Neural cell (in vitro differentiated cells): ENCODE data around the gene CLIC4. TPM values are rescaled to one million over a fixed set of nuclear protein-coding genes. Genes with fewer than 3 reads are reported as not detected.

Experiments used
- H2AFZ ChIP-seq: fragments of 200-600, 300-800 bp; sonication (generic), shearing (Covaris generic); 2 replicates; pipeline ENCODE4 v1.6.0; 2014; ENCODE audit warnings: low read depth, mild to moderate bottlenecking, antibody characterized with exemption, low read length, moderate library complexity
- H3F3A ChIP-seq: fragments of 200-600 bp; shearing (Covaris generic); 2 replicates; pipeline ENCODE4 v1.6.1; 2016; ENCODE audit warnings: mild to moderate bottlenecking, moderate library complexity, mixed read lengths, antibody characterized with exemption, low read length; ENCODE audit not compliant: insufficient read depth, poor library complexity, severe bottlenecking
- H3K27ac ChIP-seq: fragments of 200-600, 300-800 bp; sonication (generic), shearing (Covaris generic); 2 replicates; pipeline ENCODE4 v1.5.1; 2014; ENCODE audit warnings: mild to moderate bottlenecking, low read length, moderate library complexity
- H3K27me3 ChIP-seq: fragments of 300-800, 200-600 bp; sonication (generic), shearing (Covaris generic); 2 replicates; pipeline ENCODE4 v1.6.0; 2014; ENCODE audit warnings: mild to moderate bottlenecking, low read depth, low read length, moderate library complexity; ENCODE audit not compliant: insufficient read depth
- H3K36me3 ChIP-seq: fragments of 300-800, 200-600 bp; sonication (generic), shearing (Covaris generic); 2 replicates; pipeline ENCODE4 v1.5.1; 2014; ENCODE audit warnings: mild to moderate bottlenecking, antibody characterized with exemption, low read length, moderate library complexity; ENCODE audit not compliant: insufficient read depth
- H3K4me2 ChIP-seq: fragments of 300-800, 200-600 bp; sonication (generic), shearing (Covaris generic); 2 replicates; pipeline ENCODE4 v1.6.0; 2014; ENCODE audit warnings: mild to moderate bottlenecking, low read length
- H3K4me3 ChIP-seq: fragments of 300-800, 200-600 bp; sonication (generic), shearing (Covaris generic); 2 replicates; pipeline ENCODE4 v1.5.1; 2014; ENCODE audit warnings: mild to moderate bottlenecking, low read length, moderate library complexity
- H3K79me2 ChIP-seq: fragments of 200-600 bp; shearing (Covaris generic); replicated peaks from 2 replicates; pipeline ENCODE4 v1.6.0; 2014; ENCODE audit warnings: mild to moderate bottlenecking, low read length, moderate library complexity; ENCODE audit not compliant: insufficient read depth
- H3K9ac ChIP-seq: fragments of 300-800, 200-600 bp; sonication (generic), shearing (Covaris generic); 2 replicates; pipeline ENCODE4 v1.6.1; 2016; ENCODE audit warnings: mild to moderate bottlenecking, low read length, mixed read lengths
- H3K9me2 ChIP-seq: fragments of 200-600 bp; shearing (Covaris generic); 2 replicates; pipeline ENCODE4 v1.6.1; 2016; ENCODE audit warnings: mild to moderate bottlenecking, low read length, mixed read lengths; ENCODE audit not compliant: insufficient read depth
- H3K9me3 ChIP-seq: fragments of 200-600, 300-800 bp; sonication (generic), shearing (Covaris generic); 2 replicates; pipeline ENCODE4 v1.6.1; 2016; ENCODE audit warnings: mild to moderate bottlenecking, mixed run types, low read length, moderate library complexity, mixed read lengths
- H4K20me1 ChIP-seq: fragments of 200-600 bp; shearing (Covaris generic); 2 replicates; pipeline ENCODE4 v1.6.1; 2016; ENCODE audit warnings: mild to moderate bottlenecking, mixed run types; ENCODE audit not compliant: insufficient read depth
- EP300 ChIP-seq: fragments of 450-650 bp; conservative IDR thresholded peaks from 2 replicates; pipeline ENCODE4 v1.6.1; 2014; ENCODE audit warnings: antibody characterized with exemption, mild to moderate bottlenecking, moderate library complexity; ENCODE audit not compliant: poor library complexity, severe bottlenecking
- EZH2 ChIP-seq: fragments of 200-600, 300-800 bp; shearing (Covaris generic), sonication (generic); IDR thresholded peaks from 2 replicates; pipeline ENCODE4 v1.6.1; 2014; ENCODE audit warnings: antibody characterized with exemption, low read length, borderline replicate concordance, mild to moderate bottlenecking; ENCODE audit not compliant: insufficient read depth, poor library complexity, severe bottlenecking
- MXI1 ChIP-seq: fragments of 450-650 bp; conservative IDR thresholded peaks from 2 replicates; pipeline ENCODE4 v1.6.1; 2014; ENCODE audit warnings: antibody characterized with exemption, mild to moderate bottlenecking; ENCODE audit not compliant: poor library complexity, severe bottlenecking
- POLR2AphosphoS5 ChIP-seq: IDR thresholded peaks from 2 replicates; pipeline ENCODE4 v1.6.1; 2012
- RAD21 ChIP-seq: fragments of 450-650 bp; conservative IDR thresholded peaks from 2 replicates; pipeline ENCODE4 v1.6.1; 2014; ENCODE audit warnings: antibody characterized with exemption, mild to moderate bottlenecking, moderate library complexity
- REST ChIP-seq: IDR thresholded peaks from 2 replicates; pipeline ENCODE4 v1.6.1; 2012; ENCODE audit warnings: borderline replicate concordance
- SMC3 ChIP-seq: fragments of 450-650 bp; conservative IDR thresholded peaks from 2 replicates; pipeline ENCODE4 v1.6.1; 2014; ENCODE audit warnings: antibody characterized with exemption, mild to moderate bottlenecking, moderate library complexity; ENCODE audit not compliant: poor library complexity
- TAF1 ChIP-seq: IDR thresholded peaks from 2 replicates; pipeline ENCODE4 v1.6.1; 2012; ENCODE audit warnings: low read depth
- polyA plus RNA-seq: library from polyadenylated mRNA; depleted of rRNA; stranded (reverse); fragments of >200 nt; gene quantifications from 2 replicates; pipeline ENCODE4 v1.2.3, GENCODE V29; 2014
- TF ChIP-seq, protein P1 (sequence below): fragments of 450-650 bp; IDR thresholded peaks from 2 replicates; pipeline ENCODE4 v1.5.1; 2014; ENCODE audit warnings: antibody characterized with exemption, mild to moderate bottlenecking, moderate library complexity; ENCODE audit not compliant: poor library complexity, severe bottlenecking

CLIC4 gene
- polyA plus RNA-seq, 1 donor from 2014 or later, result 133 TPM

GRCh38 chr1:24770881-24771280, 25.6 kb downstream of the CLIC4 start:
- H3F3A ChIP-seq, result no peaks in the 10 kb centered on the region
- no peak overlapping the region for H3K4me3 ChIP-seq
- H3K9me2 ChIP-seq, result no peaks in the 10 kb centered on the region
- H3K9me3 ChIP-seq, result no peaks in the 10 kb centered on the region
- no peaks in the 10 kb centered on the region for H4K20me1 ChIP-seq
- no peaks in the 10 kb centered on the region for H3K27me3 ChIP-seq
- peaks cover 57% of the 10 kb centered on the region for H3K79me2 ChIP-seq
- TF ChIP-seq MXI1 (no peak), SMC3 (no peak), EZH2 (no peak), TAF1 (no peak), REST (no peak)
- TF ChIP-seq, protein P1, sequence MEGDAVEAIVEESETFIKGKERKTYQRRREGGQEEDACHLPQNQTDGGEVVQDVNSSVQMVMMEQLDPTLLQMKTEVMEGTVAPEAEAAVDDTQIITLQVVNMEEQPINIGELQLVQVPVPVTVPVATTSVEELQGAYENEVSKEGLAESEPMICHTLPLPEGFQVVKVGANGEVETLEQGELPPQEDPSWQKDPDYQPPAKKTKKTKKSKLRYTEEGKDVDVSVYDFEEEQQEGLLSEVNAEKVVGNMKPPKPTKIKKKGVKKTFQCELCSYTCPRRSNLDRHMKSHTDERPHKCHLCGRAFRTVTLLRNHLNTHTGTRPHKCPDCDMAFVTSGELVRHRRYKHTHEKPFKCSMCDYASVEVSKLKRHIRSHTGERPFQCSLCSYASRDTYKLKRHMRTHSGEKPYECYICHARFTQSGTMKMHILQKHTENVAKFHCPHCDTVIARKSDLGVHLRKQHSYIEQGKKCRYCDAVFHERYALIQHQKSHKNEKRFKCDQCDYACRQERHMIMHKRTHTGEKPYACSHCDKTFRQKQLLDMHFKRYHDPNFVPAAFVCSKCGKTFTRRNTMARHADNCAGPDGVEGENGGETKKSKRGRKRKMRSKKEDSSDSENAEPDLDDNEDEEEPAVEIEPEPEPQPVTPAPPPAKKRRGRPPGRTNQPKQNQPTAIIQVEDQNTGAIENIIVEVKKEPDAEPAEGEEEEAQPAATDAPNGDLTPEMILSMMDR, result no peak
- no peak overlapping the region for H3K4me2 ChIP-seq
- no peak overlapping the region for H3K27ac ChIP-seq
- no peak overlapping the region for H3K9ac ChIP-seq
- H3K36me3 ChIP-seq, result no peaks in the 10 kb centered on the region
- H2AFZ ChIP-seq, result no peak overlapping the region

GRCh38 chr1:24771574-24771973, 26.3 kb downstream of the CLIC4 start:
- TF ChIP-seq MXI1 (no peak), REST (no peak), SMC3 (no peak), RAD21 (no peak), EZH2 (no peak), TAF1 (no peak), EP300 (no peak), POLR2AphosphoS5 (no peak)
- TF ChIP-seq, protein P1, result no peak
- H3F3A ChIP-seq, result no peaks in the 10 kb centered on the region
- H4K20me1 ChIP-seq, result no peaks in the 10 kb centered on the region
- H3K4me2 ChIP-seq, result no peak overlapping the region
- H2AFZ ChIP-seq, result no peak overlapping the region
- H3K9me3 ChIP-seq, result no peaks in the 10 kb centered on the region
- H3K79me2 ChIP-seq, result peaks cover 57% of the 10 kb centered on the region
- H3K27ac ChIP-seq, result no peak overlapping the region
- H3K4me3 ChIP-seq, result no peak overlapping the region
- no peaks in the 10 kb centered on the region for H3K9me2 ChIP-seq
- H3K36me3 ChIP-seq, result no peaks in the 10 kb centered on the region
- H3K9ac ChIP-seq, result no peak overlapping the region
- H3K27me3 ChIP-seq, result no peaks in the 10 kb centered on the region
